ENCODE data around the gene METTL8. TPM values are rescaled to one million over a fixed set of nuclear protein-coding genes. Genes with fewer than 3 reads are reported as not detected.

The METTL8 gene
- total and polyA plus RNA-seq, 8 donors, result 13.8 to 19.2 (median 15.2) TPM

- Histone ChIP-seq H3K4me1 (no peaks in the 10 kb centered on the region), H3K27ac (no peak overlapping the region), H3K9me3 (no peaks in the 10 kb centered on the region), H3K27me3 (no peaks in the 10 kb centered on the region), H3K36me3 (no peaks in the 10 kb centered on the region), H3K4me3 (no peak overlapping the region)
- ATAC-seq (no peak), DNase-seq (no peak)
- TF ChIP-seq CTCF (IDR thresholded peaks at IDR 0.05), result no peak
- intact Hi-C loops (cut with DNase I), result no loop called here
Measured at GRCh38 chr2:171407676-171408044, 26.1 kb downstream of the METTL8 start.

GRCh38 chr2:171407030-171407675, 26.6 kb downstream of the METTL8 start:
- no peak for TF ChIP-seq CTCF (IDR thresholded peaks at IDR 0.05)
- Histone ChIP-seq H3K4me3 (no peak overlapping the region), H3K9me3 (peaks cover 0 to 1% of the 10 kb centered on the region in 2 donors), H3K4me1 (no peaks in the 10 kb centered on the region), H3K36me3 (no peaks in the 10 kb centered on the region), H3K27me3 (no peaks in the 10 kb centered on the region), H3K27ac (no peak overlapping the region)
- intact Hi-C loops (cut with DNase I), result no loop called here
- DNase-seq, result no peak
- ATAC-seq, result no peak

DNA sequence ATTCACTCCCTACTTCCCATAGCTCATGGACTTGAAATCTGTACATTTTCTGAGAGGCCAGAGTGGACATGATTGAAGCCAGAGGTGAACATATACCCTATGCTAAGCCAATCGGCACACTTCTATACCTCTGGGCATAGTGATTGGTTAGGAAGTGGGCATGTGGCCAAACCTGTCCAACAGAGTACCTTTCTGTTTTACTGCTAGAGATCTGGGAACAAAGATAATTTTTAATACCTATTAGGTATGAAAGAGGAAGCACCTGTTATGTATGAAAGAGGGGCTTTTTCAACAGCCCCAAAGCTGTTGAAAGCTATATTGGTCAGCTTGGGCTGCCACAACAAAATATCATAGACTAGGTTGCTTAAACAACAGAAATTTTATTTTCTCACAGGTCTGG, 27.7 kb downstream of the METTL8 start:
- ATAC-seq (no peak), DNase-seq (no peak)
- no peak for TF ChIP-seq CTCF (IDR thresholded peaks at IDR 0.05)
- intact Hi-C loops (cut with DNase I), result no loop called here
- no peak overlapping the region for H3K27ac ChIP-seq
- no peaks in the 10 kb centered on the region for H3K27me3 ChIP-seq
- H3K4me1 ChIP-seq, result no peaks in the 10 kb centered on the region
- H3K36me3 ChIP-seq, result no peaks in the 10 kb centered on the region
- peaks cover 0 to 6% of the 10 kb centered on the region in 2 donors for H3K9me3 ChIP-seq
- no peak overlapping the region for H3K4me3 ChIP-seq

GRCh38 chr2:171405546-171405945, 28.2 kb downstream of the METTL8 start:
- ATAC-seq, result no peak
- no peak for DNase-seq
- Histone ChIP-seq H3K9me3 (peaks cover 0 to 6% of the 10 kb centered on the region in 2 donors), H3K27ac (no peak overlapping the region), H3K36me3 (no peaks in the 10 kb centered on the region), H3K4me3 (no peak overlapping the region), H3K4me1 (no peaks in the 10 kb centered on the region), H3K27me3 (no peaks in the 10 kb centered on the region)
- no peak for TF ChIP-seq CTCF (IDR thresholded peaks at IDR 0.05)
- intact Hi-C loops (cut with DNase I), result no loop called here

DNA sequence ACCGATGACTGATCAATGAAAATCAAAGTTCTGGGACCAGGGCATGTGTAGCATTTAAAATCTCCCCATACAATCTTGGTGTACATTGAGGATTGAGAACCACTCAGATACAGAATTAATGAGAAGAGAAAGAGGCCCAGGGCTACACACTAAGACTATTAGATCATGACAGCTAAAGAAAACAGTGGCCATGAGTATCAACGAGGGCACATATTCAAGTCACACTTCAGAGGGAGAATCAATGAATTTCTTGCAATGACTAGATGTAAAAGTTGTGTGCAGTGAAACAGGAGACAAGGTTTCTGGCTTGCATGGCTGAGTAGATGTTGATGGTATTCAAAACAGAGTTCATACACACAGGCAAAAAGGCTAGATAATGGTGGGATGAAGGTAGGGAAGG, 29.1 kb downstream of the METTL8 start:
- no peak for DNase-seq
- Histone ChIP-seq H3K27ac (no peak overlapping the region), H3K36me3 (no peaks in the 10 kb centered on the region), H3K27me3 (no peaks in the 10 kb centered on the region), H3K4me1 (no peaks in the 10 kb centered on the region), H3K9me3 (peaks cover 0 to 6% of the 10 kb centered on the region in 2 donors), H3K4me3 (no peak overlapping the region)
- intact Hi-C loops (cut with DNase I), result no loop called here
- no peak for ATAC-seq
- no peak for TF ChIP-seq CTCF (IDR thresholded peaks at IDR 0.05)
